Suprapubic skin (tissue), 4 donors: ENCODE data around the gene MRPS14. TPM values are rescaled to one million over a fixed set of nuclear protein-coding genes. Genes with fewer than 3 reads are reported as not detected.

Experiments used
- DNase-seq, 2 donors: peaks; one replicate each; pipeline ENCODE4 v3.0.0-alpha.2; 2019; ENCODE audit warnings: low spot score in 2 of 2
- H3K27ac ChIP-seq: fragments of 200-600 bp; sonication (generic); one replicate; pipeline ENCODE4 v1.5.1; 2019
- H3K27me3 ChIP-seq: fragments of 200-600 bp; sonication (generic); one replicate; pipeline ENCODE4 v1.5.1; 2019
- H3K36me3 ChIP-seq: fragments of 200-600 bp; sonication (generic); one replicate; pipeline ENCODE4 v1.5.1; 2019
- H3K4me1 ChIP-seq: fragments of 200-600 bp; sonication (generic); one replicate; pipeline ENCODE4 v1.5.1; 2019
- H3K4me3 ChIP-seq: fragments of 200-600 bp; sonication (generic); one replicate; pipeline ENCODE4 v1.5.1; 2019; ENCODE audit warnings: mild to moderate bottlenecking
- H3K9me3 ChIP-seq: fragments of 200-600 bp; sonication (generic); one replicate; pipeline ENCODE4 v1.5.1; 2019
- EP300 ChIP-seq: sonication (generic); formaldehyde crosslinking; IDR thresholded peaks from one replicate; pipeline ENCODE4 v1.6.1; 2017; ENCODE audit warnings: antibody characterized with exemption
- POLR2A ChIP-seq, 2 donors: fragments of 450-650 bp; IDR thresholded peaks; one replicate each; pipeline ENCODE4 v1.6.1; 2017; ENCODE audit warnings: antibody characterized with exemption in 2 of 2, mild to moderate bottlenecking in 2 of 2, moderate library complexity in 2 of 2
- POLR2AphosphoS5 ChIP-seq, 3 donors: sonication (generic); formaldehyde crosslinking; IDR thresholded peaks; one replicate each; pipeline ENCODE4 v1.6.1; 2017; ENCODE audit warnings: antibody characterized with exemption in 3 of 3
- WGBS: methylation state at CpG from one replicate; pipeline ENCODE4 v1.1.5; 2018; 5-methylcytosine and 5-hydroxymethylcytosine counted together
- total RNA-seq, 4 donors: library from RNA; depleted of rRNA; stranded (reverse); fragments of >200 nt; gene quantifications; one replicate each; pipeline ENCODE4 v1.1.0, GENCODE V29; 2016
- TF ChIP-seq, protein P1 (sequence below), 2 donors: fragments of 200-600 bp in 1 of 2; fragments of 450-650 bp in 1 of 2; sonication (generic) in 1 of 2; IDR thresholded peaks; one replicate each; pipeline ENCODE4 v1.5.1; 2016 to 2019; ENCODE audit warnings: antibody characterized with exemption in 2 of 2, mild to moderate bottlenecking in 1 of 2, moderate library complexity in 1 of 2

The MRPS14 gene
- total RNA-seq, 4 donors from 2014 or later: 12.7 to 22.9 (median 17.9) TPM

DNA sequence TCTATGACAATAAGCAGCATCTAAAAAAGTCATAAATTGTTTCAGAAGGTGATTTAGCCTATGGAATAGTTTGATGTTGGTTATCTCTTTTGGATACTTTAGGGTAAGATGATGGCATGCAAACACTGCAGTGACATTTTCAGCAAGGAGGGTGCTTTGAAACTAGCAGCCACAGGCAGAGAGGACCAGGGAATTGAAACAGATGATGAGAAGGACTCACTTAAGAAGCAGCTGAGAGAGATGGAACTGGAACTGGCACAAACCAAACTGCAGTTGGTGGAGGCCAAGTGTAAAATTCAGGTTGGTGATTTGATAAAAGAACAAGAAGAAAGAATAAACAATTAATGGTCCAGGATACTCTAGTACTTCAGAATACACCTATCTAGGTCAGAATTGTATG is 34.7 kb downstream of the MRPS14 start:
- DNase-seq: no peak
- Histone ChIP-seq H3K27ac (no peak overlapping the region), H3K9me3 (no peaks in the 10 kb centered on the region), H3K36me3 (peaks cover 5% of the 10 kb centered on the region), H3K4me3 (no peak overlapping the region), H3K4me1 (peaks cover 15% of the 10 kb centered on the region), H3K27me3 (no peaks in the 10 kb centered on the region)
- TF ChIP-seq EP300 (no peak), POLR2AphosphoS5 (IDR thresholded peaks at IDR 0.05) (no peak), POLR2A (IDR thresholded peaks at IDR 0.05) (no peak)
- TF ChIP-seq, protein P1, sequence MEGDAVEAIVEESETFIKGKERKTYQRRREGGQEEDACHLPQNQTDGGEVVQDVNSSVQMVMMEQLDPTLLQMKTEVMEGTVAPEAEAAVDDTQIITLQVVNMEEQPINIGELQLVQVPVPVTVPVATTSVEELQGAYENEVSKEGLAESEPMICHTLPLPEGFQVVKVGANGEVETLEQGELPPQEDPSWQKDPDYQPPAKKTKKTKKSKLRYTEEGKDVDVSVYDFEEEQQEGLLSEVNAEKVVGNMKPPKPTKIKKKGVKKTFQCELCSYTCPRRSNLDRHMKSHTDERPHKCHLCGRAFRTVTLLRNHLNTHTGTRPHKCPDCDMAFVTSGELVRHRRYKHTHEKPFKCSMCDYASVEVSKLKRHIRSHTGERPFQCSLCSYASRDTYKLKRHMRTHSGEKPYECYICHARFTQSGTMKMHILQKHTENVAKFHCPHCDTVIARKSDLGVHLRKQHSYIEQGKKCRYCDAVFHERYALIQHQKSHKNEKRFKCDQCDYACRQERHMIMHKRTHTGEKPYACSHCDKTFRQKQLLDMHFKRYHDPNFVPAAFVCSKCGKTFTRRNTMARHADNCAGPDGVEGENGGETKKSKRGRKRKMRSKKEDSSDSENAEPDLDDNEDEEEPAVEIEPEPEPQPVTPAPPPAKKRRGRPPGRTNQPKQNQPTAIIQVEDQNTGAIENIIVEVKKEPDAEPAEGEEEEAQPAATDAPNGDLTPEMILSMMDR (IDR thresholded peaks at IDR 0.05): no peak

DNA sequence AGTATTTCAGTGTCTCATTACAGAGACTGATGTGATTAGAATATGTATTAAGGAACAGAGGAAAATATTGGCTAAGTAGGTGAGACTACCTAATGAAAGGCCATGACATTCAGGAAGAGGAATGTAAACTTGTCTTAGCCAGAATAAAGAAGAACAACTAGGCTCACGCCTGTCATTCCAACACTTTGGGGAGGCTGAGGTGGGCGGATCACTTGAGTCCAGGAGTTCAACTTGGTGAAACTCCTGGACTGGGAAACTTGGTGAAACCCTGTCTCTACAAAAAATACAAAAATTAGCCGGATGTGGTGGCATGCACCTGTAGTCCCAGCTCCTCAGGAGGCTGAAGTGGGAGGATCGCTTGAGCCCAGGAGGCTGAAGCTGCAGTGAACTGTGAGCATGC is 38.3 kb downstream of the MRPS14 start:
- whole genome bisulfite sequencing: 94% methylated on average over 4 of the region's 4 CpGs
- H3K9me3 ChIP-seq: no peaks in the 10 kb centered on the region
- H3K4me3 ChIP-seq: no peak overlapping the region
- H3K27me3 ChIP-seq: no peaks in the 10 kb centered on the region
- H3K27ac ChIP-seq: no peak overlapping the region
- H3K36me3 ChIP-seq: peaks cover 24% of the 10 kb centered on the region
- DNase-seq: no peak
- H3K4me1 ChIP-seq: peaks cover 8% of the 10 kb centered on the region
- TF ChIP-seq EP300 (no peak), POLR2A (IDR thresholded peaks at IDR 0.05) (no peak), POLR2AphosphoS5 (IDR thresholded peaks at IDR 0.05) (no peak)
- TF ChIP-seq, protein P1 (IDR thresholded peaks at IDR 0.05): no peak

DNA sequence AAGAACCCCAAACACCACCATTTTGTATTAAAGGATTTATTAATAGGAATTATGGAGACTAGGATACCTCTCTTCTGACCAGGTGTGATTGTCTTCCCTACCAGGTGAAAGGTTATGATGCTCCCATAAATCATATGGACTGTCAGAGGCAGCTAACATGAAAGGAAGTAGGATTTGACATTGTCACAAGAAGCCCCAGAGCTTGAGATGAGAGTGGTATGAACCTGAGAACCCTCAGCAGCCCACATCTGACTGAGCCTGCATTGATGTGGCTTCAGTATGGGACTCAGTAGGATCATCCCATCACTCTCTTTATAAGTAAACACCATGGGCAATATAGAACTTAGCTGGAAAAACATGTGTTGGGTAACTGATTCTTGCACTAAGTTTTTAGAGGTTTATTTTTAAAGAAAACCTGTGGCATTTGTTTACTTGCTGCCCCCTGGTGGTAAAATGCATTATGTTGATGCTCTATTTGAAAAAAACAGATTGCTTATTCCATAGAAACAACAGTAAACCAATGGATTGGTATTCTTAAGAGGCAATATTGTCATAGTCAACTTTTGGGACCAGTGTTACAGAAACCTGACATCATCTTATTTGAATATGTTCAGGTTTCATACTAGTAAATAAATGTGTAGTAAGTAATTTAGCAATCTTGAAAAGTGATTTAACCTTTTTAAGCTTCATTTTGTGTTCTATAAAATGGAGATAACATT is 40.1 kb downstream of the MRPS14 start:
- Histone ChIP-seq H3K9me3 (no peaks in the 10 kb centered on the region), H3K36me3 (peaks cover 36% of the 10 kb centered on the region), H3K27ac (no peak overlapping the region), H3K27me3 (no peaks in the 10 kb centered on the region), H3K4me1 (no peaks in the 10 kb centered on the region), H3K4me3 (no peak overlapping the region)
- DNase-seq: no peak
- TF ChIP-seq, protein P1 (IDR thresholded peaks at IDR 0.05): peak; percentile 26 to 40
- no peak for TF ChIP-seq POLR2A (IDR thresholded peaks at IDR 0.05)

DNA sequence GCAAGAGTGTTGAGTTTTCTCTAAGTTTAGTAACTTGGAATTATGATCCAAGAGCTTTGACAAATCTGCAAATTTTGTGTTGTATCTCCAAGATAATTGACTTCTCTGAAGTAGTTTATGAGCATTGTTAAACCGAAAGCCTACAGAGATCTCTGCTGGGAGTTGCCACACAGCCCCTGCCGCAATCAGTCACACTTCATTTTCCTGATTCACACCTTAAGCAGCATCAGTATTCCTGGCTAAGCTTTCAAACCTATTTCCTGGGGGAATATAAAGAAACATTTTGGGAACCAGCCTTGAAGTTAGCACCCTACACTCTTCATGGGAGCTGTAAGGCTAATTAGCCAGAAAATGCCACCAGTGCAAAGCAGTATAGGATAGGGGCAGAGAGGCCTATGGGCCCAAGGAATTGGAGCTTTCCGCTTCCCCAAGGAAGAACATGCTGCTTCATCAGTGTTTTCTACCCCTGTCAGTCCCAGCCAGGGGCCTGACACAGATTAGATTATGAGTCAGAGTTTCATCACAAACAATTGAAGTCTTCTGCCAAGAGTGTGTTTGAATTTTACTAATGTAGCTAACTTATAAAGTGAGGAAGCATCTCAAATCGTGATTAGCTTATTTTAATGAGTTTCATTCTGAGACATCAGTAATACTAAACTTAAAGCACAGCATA is 46.7 kb downstream of the MRPS14 start:
- Histone ChIP-seq H3K9me3 (no peaks in the 10 kb centered on the region), H3K4me3 (no peak overlapping the region), H3K36me3 (peaks cover 26% of the 10 kb centered on the region), H3K27me3 (no peaks in the 10 kb centered on the region), H3K27ac (peak overlapping the region; percentile 66), H3K4me1 (peaks cover 34% of the 10 kb centered on the region)
- no peak for DNase-seq
- WGBS: 35% methylated on average over 4 of the region's 4 CpGs
- no peak for TF ChIP-seq POLR2AphosphoS5 (IDR thresholded peaks at IDR 0.05)

DNA sequence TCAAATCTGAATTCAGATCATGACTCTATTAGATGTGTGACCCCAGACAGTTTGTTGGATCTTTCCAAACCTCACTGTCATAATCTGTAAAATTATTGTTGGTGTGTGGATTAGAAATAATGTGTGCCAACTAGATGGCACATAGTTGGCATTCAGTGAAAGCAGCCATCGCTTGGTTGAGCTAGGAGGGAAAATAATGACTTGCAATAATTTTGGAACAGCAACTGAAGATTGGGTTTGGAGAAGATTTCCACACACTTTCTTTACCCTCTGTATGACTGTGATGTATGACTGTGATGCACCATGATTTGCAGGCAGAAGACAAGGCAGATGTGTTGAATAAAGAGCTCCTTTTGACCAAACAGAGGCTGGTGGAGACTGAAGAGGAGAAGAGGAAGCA is 47.5 kb downstream of the MRPS14 start:
- Histone ChIP-seq H3K27me3 (no peaks in the 10 kb centered on the region), H3K27ac (peak overlapping the region; percentile 66)

More for the DNA sequence above, 47.5 kb downstream of the MRPS14 start:
- TF ChIP-seq, protein P1 (IDR thresholded peaks at IDR 0.05): no peak
- TF ChIP-seq EP300 (no peak), POLR2AphosphoS5 (IDR thresholded peaks at IDR 0.05) (no peak), POLR2A (IDR thresholded peaks at IDR 0.05) (no peak)
- 60% methylated on average over 1 of the region's 1 CpG for WGBS
- no peak for DNase-seq
- Histone ChIP-seq H3K36me3 (peaks cover 20% of the 10 kb centered on the region), H3K9me3 (no peaks in the 10 kb centered on the region), H3K4me3 (no peak overlapping the region), H3K4me1 (peaks cover 36% of the 10 kb centered on the region)
